ENCODE data around the gene PIH1D1. TPM values are rescaled to one million over a fixed set of nuclear protein-coding genes. Genes with fewer than 3 reads are reported as not detected.
A peak's percentile ranks its signal among the peaks of the same experiment; 100 is the strongest.

The PIH1D1 gene
- total and polyA plus RNA-seq, 2 of the 8 experiments (the other 6 are each of a cell fraction or from before 2014, with no cell fraction given): 146 to 195 TPM

DNA sequence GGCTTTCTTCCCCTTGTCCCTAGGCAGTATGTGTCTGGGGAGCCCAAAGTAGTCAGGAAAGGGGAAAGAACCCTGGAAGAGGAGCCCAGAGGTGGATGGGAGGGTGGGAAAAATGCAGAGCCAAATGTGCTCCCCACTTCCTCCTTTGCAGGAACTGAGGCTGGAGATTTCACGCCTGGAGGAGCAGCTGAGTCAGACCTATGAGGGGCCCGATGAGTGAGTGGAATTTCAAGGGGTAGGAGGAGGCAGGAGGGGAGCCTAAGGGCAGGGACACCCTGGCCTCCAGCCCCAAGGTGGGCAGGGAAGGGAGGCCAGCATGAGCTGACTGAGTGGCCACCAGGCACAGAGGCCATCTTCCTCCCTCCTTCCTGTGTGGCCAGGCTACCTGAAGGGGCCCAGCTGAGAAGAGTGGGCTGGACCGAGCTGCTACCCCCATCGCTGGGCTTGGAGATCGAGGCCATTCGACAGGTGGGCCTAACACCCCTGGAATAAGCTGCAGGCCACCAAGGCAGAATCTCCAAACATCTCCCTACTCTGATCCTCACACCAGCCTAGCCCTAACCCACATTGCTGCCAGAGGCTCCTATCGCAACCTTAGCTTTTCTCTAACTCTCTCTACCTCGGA lies 42.7 kb downstream of the PIH1D1 start:
- Histone ChIP-seq H2AFZ (ENCODE audit: low read length) (no peak overlapping the region), H4K5ac (ENCODE audit: insufficient read length, low read depth, low read length) (no peak overlapping the region), H4K8ac (ENCODE audit: extremely low read depth, insufficient read depth, low read length) (no peak overlapping the region), H3K79me1 (ENCODE audit: low read depth, low read length) (no peaks in the 10 kb centered on the region), H3K23ac (ENCODE audit: insufficient read length) (no peak overlapping the region), H3K4me2 (ENCODE audit: insufficient read depth in 1 of 2, low read depth in 2 of 2, low read length in 2 of 2) (no peak overlapping the region), H3K9me3 (ENCODE audit: insufficient read depth in 2 of 2, low read depth in 1 of 2, low read length in 1 of 2) (no peaks in the 10 kb centered on the region), H4K20me1 (replicated peaks in 1 of 2; ENCODE audit: control insufficient read depth in 1 of 2, insufficient read depth in 2 of 2, low read length in 2 of 2) (no peaks in the 10 kb centered on the region), H2BK20ac (ENCODE audit: low read length) (peak overlapping the region; percentile 53; the same call in 1 of the 2 replicates), H3K4ac (replicated peaks; ENCODE audit: insufficient read length, low read depth, low read length) (no peak overlapping the region), H3K4me3 (ENCODE audit: extremely low read depth in 1 of 4, insufficient read depth in 2 of 4, low read depth in 3 of 4, low read length in 4 of 4) (no peak overlapping the region), H3K56ac (replicated peaks; ENCODE audit: insufficient read length, low read depth, low read length) (no peak overlapping the region), H3K27me3 (replicated peaks in 1 of 4; ENCODE audit: control insufficient read depth in 3 of 4, extremely low read depth in 1 of 4, insufficient read depth in 3 of 4, low read length in 3 of 4) (no peaks in the 10 kb centered on the region), H3K14ac (ENCODE audit: insufficient read length) (no peak overlapping the region), H2BK12ac (ENCODE audit: low read depth, low read length) (peak overlapping the region; percentile 68; the same call in 1 of the 2 replicates), H3K23me2 (ENCODE audit: low read depth, low read length) (no peaks in the 10 kb centered on the region), H2BK5ac (ENCODE audit: low read depth, low read length) (no peak overlapping the region), H2BK120ac (replicated peaks; ENCODE audit: low read depth, low read length) (no peak overlapping the region), H3K18ac (ENCODE audit: extremely low read depth, low read length) (no peak overlapping the region), H2AK5ac (ENCODE audit: low read depth, low read length) (no peak overlapping the region), H3K79me2 (ENCODE audit: control insufficient read depth in 1 of 2, insufficient read depth in 2 of 2, low read length in 2 of 2) (no peaks in the 10 kb centered on the region), H3K36me3 (ENCODE audit: control insufficient read depth in 2 of 4, insufficient read depth in 4 of 4, low read length in 3 of 4) (no peaks in the 10 kb centered on the region), H2BK15ac (ENCODE audit: low read length) (peak overlapping the region; percentile 8; the same call in 1 of the 2 replicates), H4K91ac (replicated peaks; ENCODE audit: insufficient read length, low read length) (peak overlapping the region; percentile 39), H3K27ac (ENCODE audit: low read depth, low read length) (no peak overlapping the region), H3K4me1 (replicated peaks in 1 of 4; ENCODE audit: control insufficient read depth in 3 of 4, insufficient read depth in 4 of 4, low read length in 3 of 4) (peaks cover 3 to 11% (median 5%) of the 10 kb centered on the region in 4 experiments), H3K9ac (replicated peaks in 1 of 4; ENCODE audit: extremely low read depth in 1 of 4, low read depth in 3 of 4, low read length in 3 of 4) (no peak overlapping the region)
- WGBS, 2 experiments (ENCODE audit: extremely low coverage in 1 of 2, insufficient coverage in 1 of 2, insufficient read length in 1 of 2, insufficient replicate concordance in 2 of 2, low coverage in 1 of 2, low lambda C conversion rate in 2 of 2, missing lambda C conversion rate in 1 of 2): 78% methylated on average over 8 of the region's 8 CpGs; no CpG with 5 or more reads in 1 of the 2 experiments
- CTCF ChIA-PET (ENCODE audit: partially characterized antibody): interaction anchor here (0.9 to 14.7 kb wide), 4 partner anchors 8 to 18 kb away, joined by 4 to 291 read pairs (median 4); no protein-coding TSS in a partner anchor
- POLR2A ChIA-PET (ENCODE audit: partially characterized antibody): interaction anchor here (0.7 to 3.3 kb wide), 6 partner anchors 11 to 83 kb away, joined by 3 to 13 read pairs (median 4); partner anchors contain the start of gene GFY
- no peak for DNase-seq (ENCODE audit: low read depth in 1 of 2, low spot score in 2 of 2)
- FAIRE-seq: no peak
- TF ChIP-seq RAD21 (IDR thresholded peaks at IDR 0.05 in 1 of 2, conservative IDR thresholded peaks at IDR 0.05 in 1 of 2; ENCODE audit: low read depth in 2 of 2, low read length in 2 of 2) (no peak), SP1 (IDR thresholded peaks at IDR 0.05; ENCODE audit: low read depth, low read length) (no peak), ASH2L (IDR thresholded peaks at IDR 0.05; ENCODE audit: low read length) (no peak), RNF2 (IDR thresholded peaks at IDR 0.05; ENCODE audit: borderline replicate concordance, low read depth, low read length, missing control alignments, poor library complexity, severe bottlenecking) (no peak), POLR2AphosphoS5 (IDR thresholded peaks at IDR 0.05; ENCODE audit: low read depth, low read length) (no peak), EP300 (IDR thresholded peaks at IDR 0.05; ENCODE audit: borderline replicate concordance in 1 of 2, low read depth in 2 of 2, low read length in 2 of 2) (no peak), GTF2F1 (IDR thresholded peaks at IDR 0.05; ENCODE audit: borderline replicate concordance, low read depth, low read length) (no peak), MAFK (IDR thresholded peaks at IDR 0.05; ENCODE audit: low read depth, low read length) (no peak), SIX5 (IDR thresholded peaks at IDR 0.05; ENCODE audit: low read depth, low read length) (no peak), YY1 (IDR thresholded peaks at IDR 0.05; ENCODE audit: low read depth, low read length) (no peak), HDAC6 (IDR thresholded peaks at IDR 0.05; ENCODE audit: low read depth, low read length) (no peak), CBX8 (IDR thresholded peaks at IDR 0.05; ENCODE audit: borderline replicate concordance, low read depth, low read length) (no peak), NRF1 (IDR thresholded peaks at IDR 0.05; ENCODE audit: low read depth, low read length) (no peak)

Data from H1 (cell line).